Measurements from ENCODE around the gene EFNA4. TPM values are rescaled to one million over a fixed set of nuclear protein-coding genes. Genes with fewer than 3 reads are reported as not detected.
A peak's percentile ranks its signal among the peaks of the same experiment; 100 is the strongest.

Gene EFNA4
- total RNA-seq, 3 donors from 2014 or later (not counting 1 experiment from before 2014, with no cell fraction given) = 4.6 to 6.8 (median 5.5) TPM

- intact Hi-C loops (cut with micrococcal nuclease) = loop anchor here (5.0 kb wide), 1 partner anchor 33 kb away; the partner anchor contains the start of gene EFNA1
- H3K27ac Mint-ChIP-seq = no peak overlapping the region
- 81% methylated on average over 2 of the region's 2 CpGs for WGBS (ENCODE audit: insufficient coverage)
These were observed 31.0 kb downstream of the EFNA4 start for GRCh38 chr1:155094622-155094948.

GRCh38 chr1:155099331-155099730 is 35.8 kb downstream of the EFNA4 start:
- H3K36me3 ChIP-seq (ENCODE audit: control insufficient read depth, insufficient read depth, low read length) = no peaks in the 10 kb centered on the region
- H3K4me3 Mint-ChIP-seq = no peak overlapping the region
- no peaks in the 10 kb centered on the region for H3K27me3 ChIP-seq (ENCODE audit: control insufficient read depth, insufficient read depth, low read length)
- WGBS (ENCODE audit: insufficient coverage) = 81% methylated on average over 7 of the region's 7 CpGs
- H3K27me3 Mint-ChIP-seq (ENCODE audit: low read depth in 2 of 2) = peaks cover 8 to 20% of the 10 kb centered on the region in 2 donors
- no peak overlapping the region for H3K27ac ChIP-seq (ENCODE audit: low read length)
- H3K9me3 Mint-ChIP-seq = no peaks in the 10 kb centered on the region
- H3K9me3 ChIP-seq (ENCODE audit: control insufficient read depth, insufficient read depth, low read length) = no peaks in the 10 kb centered on the region
- no peaks in the 10 kb centered on the region for H3K36me3 Mint-ChIP-seq
- no peak overlapping the region for H3K4me3 ChIP-seq (ENCODE audit: low read length)
- ATAC-seq (no peak), DNase-seq (no peak)
- no peak for TF ChIP-seq CTCF (IDR thresholded peaks at IDR 0.05)
- intact Hi-C loops (cut with micrococcal nuclease) = no loop called here
- H3K4me1 Mint-ChIP-seq = peaks cover 0 to 5% of the 10 kb centered on the region in 2 donors
- no peaks in the 10 kb centered on the region for H3K4me1 ChIP-seq (ENCODE audit: control insufficient read depth, insufficient read depth, low read length)
- no peak overlapping the region for H3K27ac Mint-ChIP-seq

More at GRCh38 chr1:155094622-155094948, 31.0 kb downstream of the EFNA4 start:
- H3K27me3 ChIP-seq (ENCODE audit: control insufficient read depth, insufficient read depth, low read length) = no peaks in the 10 kb centered on the region
- TF ChIP-seq CTCF (IDR thresholded peaks at IDR 0.05) = no peak
- peaks cover 7% of the 10 kb centered on the region for H3K4me1 ChIP-seq (ENCODE audit: control insufficient read depth, insufficient read depth, low read length)
- no peaks in the 10 kb centered on the region for H3K9me3 ChIP-seq (ENCODE audit: control insufficient read depth, insufficient read depth, low read length)
- no peaks in the 10 kb centered on the region for H3K9me3 Mint-ChIP-seq
- H3K4me3 Mint-ChIP-seq = no peak overlapping the region
- no peaks in the 10 kb centered on the region for H3K36me3 Mint-ChIP-seq
- H3K4me3 ChIP-seq (ENCODE audit: low read length) = no peak overlapping the region
- no peaks in the 10 kb centered on the region for H3K4me1 Mint-ChIP-seq
- no peak for DNase-seq
- no peak overlapping the region for H3K27ac ChIP-seq (ENCODE audit: low read length)
- peak in 1 of 3 donors; percentile 18 for ATAC-seq
- peaks cover 5 to 20% of the 10 kb centered on the region in 2 donors for H3K27me3 Mint-ChIP-seq (ENCODE audit: low read depth in 2 of 2)
- no peaks in the 10 kb centered on the region for H3K36me3 ChIP-seq (ENCODE audit: control insufficient read depth, insufficient read depth, low read length)

GRCh38 chr1:155103325-155103724 is 39.8 kb downstream of the EFNA4 start:
- H3K27me3 Mint-ChIP-seq (ENCODE audit: low read depth in 2 of 2) = peaks cover 0 to 12% of the 10 kb centered on the region in 2 donors
- TF ChIP-seq CTCF (IDR thresholded peaks at IDR 0.05) = no peak
- Histone ChIP-seq H3K4me3 (ENCODE audit: low read length) (no peak overlapping the region), H3K27ac (ENCODE audit: low read length) (no peak overlapping the region), H3K4me1 (ENCODE audit: control insufficient read depth, insufficient read depth, low read length) (no peaks in the 10 kb centered on the region), H3K36me3 (ENCODE audit: control insufficient read depth, insufficient read depth, low read length) (no peaks in the 10 kb centered on the region), H3K9me3 (ENCODE audit: control insufficient read depth, insufficient read depth, low read length) (no peaks in the 10 kb centered on the region), H3K27me3 (ENCODE audit: control insufficient read depth, insufficient read depth, low read length) (no peaks in the 10 kb centered on the region)
- H3K4me1 Mint-ChIP-seq = peaks cover 0 to 5% of the 10 kb centered on the region in 2 donors
- WGBS (ENCODE audit: insufficient coverage) = 61% methylated on average over 6 of the region's 9 CpGs
- H3K27ac Mint-ChIP-seq = no peak overlapping the region
- H3K4me3 Mint-ChIP-seq = no peak overlapping the region
- no peaks in the 10 kb centered on the region for H3K36me3 Mint-ChIP-seq
- intact Hi-C loops (cut with micrococcal nuclease) = no loop called here
- DNase-seq (no peak), ATAC-seq (no peak)
- no peaks in the 10 kb centered on the region for H3K9me3 Mint-ChIP-seq

Measured in natural killer cell (primary cell).